Panc1 (cell line): ENCODE measurements around the gene AGBL1.

Experiments used
- CTCF ChIP-seq: fragments of 450-650 bp; IDR thresholded peaks from 2 replicates; pipeline ENCODE4 v1.5.1; 2017; ENCODE audit warnings: mild to moderate bottlenecking
- REST ChIP-seq, 2 experiments: IDR thresholded peaks; 2 replicates each; pipeline ENCODE4 v1.6.1; 2011 to 2012; ENCODE audit warnings: low read depth in 2 of 2, control low read depth in 1 of 2, low read length in 1 of 2, mild to moderate bottlenecking in 1 of 2, moderate library complexity in 1 of 2; ENCODE audit not compliant: insufficient read depth in 1 of 2

GRCh38 chr15:86311568-86312280 lies 232.1 kb downstream of the AGBL1 start:
- TF ChIP-seq CTCF (no peak), REST (IDR thresholded peaks at IDR 0.05; ENCODE audit: insufficient read depth in 1 of 2, low read depth in 2 of 2, low read length in 1 of 2) (no peak)
